Ammon's horn (tissue), 1 donor: ENCODE measurements around the gene SGMS2.
"Not testable (repeated sequence)": the region's sequence is repeated elsewhere in the genome, so short reads cannot be mapped to it uniquely, and the experiment has no call there.

Experiments used
- DNase-seq: peaks from one replicate; pipeline ENCODE4 v3.0.0-alpha.2; 2016; ENCODE audit warnings: low spot score

The SGMS2 gene

GRCh38 chr4:107866726-107867125 lies 42.0 kb downstream of the SGMS2 start:
- DNase-seq, result no peak

- no peak for DNase-seq
Observed at GRCh38 chr4:107870236-107870635, 45.5 kb downstream of the SGMS2 start.

GRCh38 chr4:107870916-107871786 lies 46.4 kb downstream of the SGMS2 start:
- no peak for DNase-seq

- DNase-seq, result no peak
Observed at GRCh38 chr4:107874024-107874423, 49.3 kb downstream of the SGMS2 start.

- DNase-seq, result no peak
Observed at GRCh38 chr4:107876099-107876498, 51.4 kb downstream of the SGMS2 start.

- no peak for DNase-seq
Observed at GRCh38 chr4:107877361-107877760, 52.6 kb downstream of the SGMS2 start.

- no peak for DNase-seq
Observed at GRCh38 chr4:107885865-107886264, 61.1 kb downstream of the SGMS2 start.

- DNase-seq, result no peak
Observed at GRCh38 chr4:107888237-107888636, 63.5 kb downstream of the SGMS2 start.

GRCh38 chr4:107890779-107891178 lies 66.0 kb downstream of the SGMS2 start:
- no peak for DNase-seq

GRCh38 chr4:107891299-107891698 lies 66.6 kb downstream of the SGMS2 start:
- DNase-seq, result no peak

GRCh38 chr4:107893171-107894137 lies 68.7 kb downstream of the SGMS2 start:
- DNase-seq, result no peak

- DNase-seq, result no peak
Observed at GRCh38 chr4:107894138-107894603, 69.4 kb downstream of the SGMS2 start.

- DNase-seq, result no peak
Observed at GRCh38 chr4:107896158-107896645, 71.5 kb downstream of the SGMS2 start.

- no peak for DNase-seq
Observed at GRCh38 chr4:107896646-107897045, 71.9 kb downstream of the SGMS2 start.

GRCh38 chr4:107897823-107898222 lies 73.1 kb downstream of the SGMS2 start:
- no peak for DNase-seq

- DNase-seq, result no peak
Observed at GRCh38 chr4:107900067-107900466, 75.3 kb downstream of the SGMS2 start.

GRCh38 chr4:107900508-107900907 lies 75.8 kb downstream of the SGMS2 start:
- no peak for DNase-seq

- DNase-seq, result no peak
Observed at GRCh38 chr4:107901213-107901934, 76.6 kb downstream of the SGMS2 start.

GRCh38 chr4:107902715-107903114 lies 78.0 kb downstream of the SGMS2 start:
- no peak for DNase-seq

GRCh38 chr4:107905082-107905481 lies 80.3 kb downstream of the SGMS2 start:
- DNase-seq, result not testable (repeated sequence)

GRCh38 chr4:107906458-107907100 lies 81.8 kb downstream of the SGMS2 start:
- DNase-seq, result no peak
